AG04450 (cell line): ENCODE data around the gene MISP. TPM values are rescaled to one million over a fixed set of nuclear protein-coding genes. Genes with fewer than 3 reads are reported as not detected.

Source experiments
- CTCF ChIA-PET: fragments of 300-600, 350-600 bp; formaldehyde crosslinking; extraction: SDS; loops from one replicate; lab custom pipeline; 2022; ENCODE audit warnings: antibody characterized with exemption, inconsistent platforms; lab: Charles Lee
- POLR2A ChIA-PET: fragments of 350-600 bp; formaldehyde crosslinking; extraction: SDS; loops from one replicate; lab custom pipeline; 2021; ENCODE audit warnings: antibody characterized with exemption, inconsistent platforms; lab: Yijun Ruan, JAX
- DNase-seq: peaks from one replicate; pipeline ENCODE4 v3.0.0-alpha.2; 2011; ENCODE audit warnings: low read depth, low spot score
- H3K27ac ChIP-seq: one replicate; pipeline ENCODE4 v1.5.1; 2012; ENCODE audit warnings: low read depth, low read length, control low read depth
- H3K27me3 ChIP-seq: one replicate; pipeline ENCODE4 v1.6.0; 2012; ENCODE audit warnings: low read length; ENCODE audit not compliant: control insufficient read depth, insufficient read depth
- H3K4me3 ChIP-seq: 2 replicates; pipeline ENCODE4 v1.5.1; 2011; ENCODE audit warnings: mild to moderate bottlenecking, low read depth, low read length, control low read depth
- H3K9me3 ChIP-seq: 2 replicates; pipeline ENCODE4 v1.5.1; 2012; ENCODE audit warnings: low read length; ENCODE audit not compliant: control insufficient read depth, insufficient read depth
- CTCF ChIP-seq: IDR thresholded peaks from 2 replicates; pipeline ENCODE4 v1.5.1; 2011; ENCODE audit warnings: low read depth, low read length, control low read depth, inconsistent platforms
- polyA plus RNA-seq: library from polyadenylated mRNA; depleted of rRNA; stranded (reverse); fragments of >200 nt; gene quantifications from 2 replicates; pipeline ENCODE4 v1.2.3, GENCODE V29; 2011

The MISP gene
- polyA plus RNA-seq, 1 experiment, result 0.09 TPM

DNA sequence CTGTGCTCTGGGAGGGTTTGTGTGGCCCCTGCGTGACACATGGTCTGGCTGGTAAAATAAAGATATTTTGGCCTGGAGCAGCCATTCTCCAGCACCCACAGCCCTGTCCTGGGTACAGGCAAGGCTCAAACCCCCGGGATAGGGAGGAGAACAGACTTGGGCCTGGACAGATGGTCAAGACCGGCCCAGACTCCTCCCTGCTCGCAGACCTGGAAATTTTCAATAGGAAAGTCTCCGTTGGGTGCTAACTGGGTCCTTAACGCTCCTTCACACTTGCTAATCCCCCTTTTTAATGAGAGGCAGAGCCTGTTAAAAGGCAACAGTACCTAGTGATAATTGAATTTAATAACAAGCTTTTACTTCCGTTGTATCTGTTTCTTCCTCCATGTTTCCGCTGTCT, 39.7 kb upstream of the MISP start:
- no peak for TF ChIP-seq CTCF
- no peak overlapping the region for H3K27ac ChIP-seq
- ChIA-PET CTCF (no interaction called here), POLR2A (interaction anchor here (0.6 kb wide), 1 partner anchor 19 kb away, joined by 4 read pairs; no protein-coding TSS in a partner anchor)
- peaks cover 17% of the 10 kb centered on the region for H3K27me3 ChIP-seq
- peaks cover 24% of the 10 kb centered on the region for H3K9me3 ChIP-seq
- H3K4me3 ChIP-seq, result no peak overlapping the region
- no peak for DNase-seq

DNA sequence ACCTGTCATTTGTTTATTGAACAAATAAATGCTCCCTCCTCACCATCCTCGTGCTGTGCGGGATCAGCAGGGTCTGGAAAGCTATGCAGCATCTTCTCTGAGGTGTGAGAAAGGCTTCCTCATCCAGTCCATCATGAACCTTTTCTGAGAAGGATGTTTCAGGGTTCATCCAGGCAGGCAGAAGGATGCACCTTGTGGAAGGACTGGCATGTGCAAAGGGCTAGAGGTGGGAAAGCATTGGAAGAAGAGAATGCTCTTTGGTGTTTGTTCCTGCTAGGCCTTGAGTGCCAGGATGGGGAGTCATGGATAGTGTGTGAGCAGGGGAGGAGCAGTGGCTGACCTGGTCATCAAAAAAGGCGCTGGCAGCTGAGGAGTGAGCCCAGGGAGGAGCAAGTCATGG, 35.6 kb upstream of the MISP start:
- TF ChIP-seq CTCF, result no peak
- ChIA-PET POLR2A (no interaction called here), CTCF (interaction anchor here (1.0 kb wide), 1 partner anchor 23 kb away, joined by 3 read pairs; no protein-coding TSS in a partner anchor)
- Histone ChIP-seq H3K27me3 (peaks cover 18% of the 10 kb centered on the region), H3K4me3 (no peak overlapping the region), H3K9me3 (peaks cover 19% of the 10 kb centered on the region), H3K27ac (no peak overlapping the region)
- DNase-seq, result no peak

DNA sequence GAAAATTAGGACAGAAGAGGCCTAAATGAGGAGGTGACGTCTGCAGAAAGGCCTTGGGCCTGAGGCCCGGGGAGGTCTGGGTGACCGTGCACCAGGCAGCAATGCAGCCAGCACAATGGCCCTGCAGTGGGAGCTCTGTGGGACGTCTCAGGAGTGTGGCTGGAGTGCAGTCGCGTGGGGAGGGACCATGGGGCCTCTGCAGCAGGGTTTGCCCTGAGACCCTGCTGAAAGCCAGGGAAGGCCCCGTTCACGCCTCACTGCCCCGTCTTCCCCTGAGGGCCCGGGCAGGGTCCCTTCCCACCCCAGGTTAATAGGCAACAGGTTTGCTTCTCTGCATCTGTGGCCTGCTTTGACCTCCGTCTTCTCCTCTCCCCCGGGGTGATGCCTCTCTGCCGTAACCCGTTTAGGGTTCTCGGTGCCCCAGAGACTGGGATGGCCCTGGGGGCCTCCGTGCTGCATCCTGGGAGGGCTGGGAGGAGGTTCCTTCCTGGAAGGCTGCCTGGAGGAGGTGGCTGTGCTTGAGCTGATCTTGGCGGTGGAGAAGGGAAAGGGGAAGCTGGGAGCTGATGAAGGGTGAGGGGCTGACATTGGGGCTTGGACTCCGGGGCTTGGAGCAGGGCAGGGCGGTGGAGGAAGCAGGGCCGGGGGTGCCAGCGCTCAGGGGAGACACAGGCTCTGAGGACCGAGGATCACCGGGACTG, 32.5 kb upstream of the MISP start:
- peaks cover 16% of the 10 kb centered on the region for H3K27me3 ChIP-seq
- POLR2A ChIA-PET, result interaction anchor here (0.7 kb wide), 1 partner anchor 39 kb away, joined by 3 read pairs; no protein-coding TSS in a partner anchor
- H3K4me3 ChIP-seq, result no peak overlapping the region
- H3K9me3 ChIP-seq, result peaks cover 19% of the 10 kb centered on the region
- TF ChIP-seq CTCF, result no peak
- CTCF ChIA-PET, result interaction anchor here (0.6 to 0.9 kb wide), 3 partner anchors 14 to 60 kb away, joined by 3 to 9 read pairs (median 6); no protein-coding TSS in a partner anchor
- no peak for DNase-seq
- H3K27ac ChIP-seq, result no peak overlapping the region

DNA sequence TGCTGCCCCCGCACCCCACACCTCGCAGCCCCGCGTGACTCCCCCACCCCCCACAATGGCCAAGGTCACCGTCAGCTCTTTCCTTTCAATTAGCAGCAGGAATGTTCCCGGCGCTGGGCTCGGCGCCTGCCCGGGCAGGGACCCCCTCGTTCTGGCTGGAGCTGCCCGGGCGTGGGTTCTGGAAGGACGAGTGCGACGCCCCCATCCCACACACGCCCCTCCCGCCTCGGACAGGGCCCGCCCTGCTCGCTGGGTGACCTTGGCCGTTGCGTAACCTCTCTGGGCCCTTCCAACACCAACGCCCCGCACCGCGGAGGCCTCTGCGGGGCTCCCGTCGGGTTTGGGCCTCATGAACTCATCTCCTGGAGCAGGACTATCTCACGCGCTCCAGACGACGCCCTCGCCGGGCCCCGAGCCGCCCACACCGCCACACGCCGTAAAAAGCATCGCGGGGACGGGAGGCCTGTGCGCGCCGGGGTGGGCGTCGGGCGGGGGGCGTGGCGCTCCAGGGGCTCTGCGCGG, 31.9 kb upstream of the MISP start:
- peaks cover 16% of the 10 kb centered on the region for H3K27me3 ChIP-seq
- ChIA-PET POLR2A (interaction anchor here (0.7 kb wide), 1 partner anchor 40 kb away, joined by 3 read pairs; no protein-coding TSS in a partner anchor), CTCF (interaction anchor here (0.6 to 0.9 kb wide), 3 partner anchors 13 to 61 kb away, joined by 3 to 9 read pairs (median 6); no protein-coding TSS in a partner anchor)
- no peak overlapping the region for H3K27ac ChIP-seq
- H3K4me3 ChIP-seq, result no peak overlapping the region
- H3K9me3 ChIP-seq, result peaks cover 19% of the 10 kb centered on the region
- no peak for TF ChIP-seq CTCF
- DNase-seq, result no peak
